ENCODE results near the gene ZNF667.

ZNF667 gene

DNA sequence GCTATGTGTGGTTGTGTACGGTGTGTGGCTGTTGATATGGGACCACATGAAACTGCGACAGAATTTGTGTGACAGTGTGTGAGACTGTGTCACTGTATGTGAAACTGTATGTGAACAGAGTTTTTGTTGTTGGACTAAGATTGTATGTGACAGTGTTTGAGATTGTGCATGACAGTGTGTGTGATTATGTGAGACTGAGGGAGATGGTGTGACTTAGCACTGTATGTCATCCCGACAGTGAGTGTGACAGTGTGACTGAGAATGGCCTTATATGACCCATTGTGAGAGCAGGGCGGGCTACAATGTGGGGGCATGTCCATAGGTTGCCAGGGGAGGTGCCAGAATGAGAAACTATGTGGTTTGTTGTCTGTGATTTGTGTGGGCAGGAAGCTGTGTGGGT is 72.1 kb downstream of the ZNF667 start:
- no peak for DNase-seq (ENCODE audit: low spot score)

DNA sequence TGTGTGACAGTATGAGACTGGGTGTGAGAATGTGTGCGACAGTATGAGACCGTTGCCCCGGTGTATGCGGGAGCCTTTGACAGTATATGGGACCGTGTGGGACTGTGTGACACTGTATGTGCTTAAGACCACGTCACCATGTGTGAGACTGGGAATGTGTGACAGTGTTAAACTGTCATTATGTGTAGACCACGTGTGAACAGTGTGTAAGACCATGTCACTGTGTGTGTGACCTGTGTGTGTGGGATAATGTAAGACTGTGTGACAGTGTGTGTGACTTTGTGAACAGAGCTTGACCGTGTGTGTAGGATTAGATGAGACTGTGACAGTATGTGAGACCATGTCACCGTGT is 72.5 kb downstream of the ZNF667 start:
- DNase-seq (ENCODE audit: low spot score), result no peak
- H3K4me1 Mint-ChIP-seq (ENCODE audit: low read depth), result peaks cover 17% of the 10 kb centered on the region
- no peaks in the 10 kb centered on the region for H3K27me3 Mint-ChIP-seq (ENCODE audit: low read depth)
- peak overlapping the region; percentile 82 for H3K27ac Mint-ChIP-seq
- peaks cover 46% of the 10 kb centered on the region for H3K36me3 Mint-ChIP-seq (ENCODE audit: low read depth)
- H3K4me3 Mint-ChIP-seq, result peak overlapping the region; percentile 85
- peaks cover 66% of the 10 kb centered on the region for H3K9me3 Mint-ChIP-seq

More for the DNA sequence above, 72.1 kb downstream of the ZNF667 start:
- Mint-ChIP-seq H3K4me1 (ENCODE audit: low read depth) (peaks cover 17% of the 10 kb centered on the region), H3K4me3 (peak overlapping the region; percentile 85), H3K9me3 (peaks cover 69% of the 10 kb centered on the region), H3K27ac (peak overlapping the region; percentile 82), H3K27me3 (ENCODE audit: low read depth) (no peaks in the 10 kb centered on the region), H3K36me3 (ENCODE audit: low read depth) (peaks cover 50% of the 10 kb centered on the region)

DNA sequence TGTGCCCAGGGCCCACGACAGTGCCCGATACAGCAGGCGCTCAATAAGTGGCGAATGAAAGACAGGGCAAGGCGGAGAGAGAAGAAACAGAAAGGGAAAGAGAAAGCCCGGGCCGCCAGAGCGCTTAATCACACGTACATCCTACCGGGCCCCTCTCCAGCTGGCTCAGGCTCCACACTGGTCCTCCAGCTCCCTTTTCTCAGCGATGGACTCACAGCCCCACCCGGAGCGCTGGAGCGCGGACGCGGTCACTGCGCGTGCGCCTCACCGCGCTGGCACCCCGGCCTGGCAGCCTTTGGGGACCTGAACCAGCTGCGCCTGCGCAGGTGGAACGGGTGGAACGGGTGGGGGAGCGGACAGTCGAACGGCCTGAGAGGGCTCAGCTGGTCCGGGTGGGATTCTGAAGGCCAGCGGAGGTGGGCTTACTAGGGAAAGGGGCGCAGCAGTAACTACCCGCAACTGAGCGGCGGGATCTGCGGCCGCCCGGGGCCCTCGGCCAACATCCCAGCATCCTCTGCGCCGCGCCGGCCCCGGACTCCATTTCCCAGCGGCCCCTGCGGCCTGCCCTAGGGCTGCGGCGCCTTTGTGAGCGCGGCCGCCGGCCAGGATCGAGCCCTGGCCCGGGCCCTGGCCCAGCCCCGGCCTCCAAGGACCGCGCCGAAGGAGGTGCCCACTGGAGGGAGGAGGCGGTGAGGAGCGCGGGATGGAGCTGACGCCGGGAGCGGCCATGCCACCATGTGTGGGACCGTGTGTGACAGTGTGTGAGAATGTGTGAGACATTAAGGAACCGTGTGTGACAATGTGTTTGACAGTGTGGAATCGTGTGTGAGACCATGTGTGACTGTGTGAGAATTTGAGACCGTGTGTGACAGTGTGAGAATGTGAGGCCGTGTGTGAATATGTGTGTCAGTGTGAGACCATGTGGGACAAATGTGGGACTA is 73.1 kb downstream of the ZNF667 start, which contains the start of gene ZNF583:
ZNF583 (plus strand) TSS at position 569 of the 941 bp plus-strand sequence. CDS start 2,783 bp downstream, outside the sequence.
- H3K9me3 Mint-ChIP-seq, result peaks cover 71% of the 10 kb centered on the region
- peak within 1 kb of the TSS; percentile 82 for H3K27ac Mint-ChIP-seq
- H3K36me3 Mint-ChIP-seq (ENCODE audit: low read depth), result peaks cover 47% of the 10 kb centered on the region
- no peaks in the 10 kb centered on the region for H3K27me3 Mint-ChIP-seq (ENCODE audit: low read depth)
- peak within 1 kb of the TSS; percentile 85 for H3K4me3 Mint-ChIP-seq
- peaks cover 17% of the 10 kb centered on the region for H3K4me1 Mint-ChIP-seq (ENCODE audit: low read depth)
- DNase-seq (ENCODE audit: low spot score), result peak; percentile 91

DNA sequence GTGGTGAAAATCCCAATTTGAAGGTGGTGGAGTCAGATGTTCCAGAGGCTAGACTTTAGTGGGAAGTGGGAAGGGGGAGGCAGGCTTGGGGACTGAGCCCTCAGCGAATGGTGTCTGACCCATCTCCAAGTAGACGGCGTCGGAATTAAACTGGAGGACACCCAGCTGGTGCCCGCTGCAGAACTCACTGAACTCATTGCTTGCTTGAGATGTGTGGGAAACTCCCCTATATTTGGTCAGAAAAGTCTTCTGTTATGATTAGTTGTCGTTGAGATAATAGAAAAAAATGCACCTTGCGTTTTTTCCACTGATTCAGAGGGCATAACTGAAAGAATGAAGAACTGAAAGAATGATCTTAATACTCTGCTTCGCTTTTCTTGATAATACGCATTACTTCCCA is 73.9 kb downstream of the ZNF667 start:
- DNase-seq (ENCODE audit: low spot score), result no peak
- Mint-ChIP-seq H3K4me3 (peak overlapping the region; percentile 85), H3K4me1 (ENCODE audit: low read depth) (peaks cover 17% of the 10 kb centered on the region), H3K27me3 (ENCODE audit: low read depth) (no peaks in the 10 kb centered on the region), H3K36me3 (ENCODE audit: low read depth) (peaks cover 43% of the 10 kb centered on the region), H3K27ac (peak overlapping the region; percentile 82), H3K9me3 (peaks cover 70% of the 10 kb centered on the region)

DNA sequence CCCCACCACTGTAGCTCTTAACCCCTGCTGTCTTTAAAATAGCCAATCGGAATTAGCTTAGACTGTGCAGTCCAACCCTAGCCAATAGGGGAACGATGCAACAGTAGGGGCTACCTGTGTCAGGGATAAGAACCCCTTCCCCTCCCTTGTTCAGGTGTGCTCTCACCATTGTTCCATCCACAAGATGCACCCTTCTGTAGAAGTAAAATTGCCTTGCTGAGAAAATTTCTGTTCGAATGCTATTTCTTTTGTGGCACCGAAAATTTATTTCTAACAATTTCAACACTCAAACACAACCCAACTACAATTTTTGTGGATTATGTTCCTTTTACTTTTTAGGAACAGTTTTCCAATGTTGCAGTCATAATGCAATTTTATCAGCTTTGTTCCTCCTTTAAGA is 76.7 kb downstream of the ZNF667 start:
- no peaks in the 10 kb centered on the region for H3K27me3 Mint-ChIP-seq (ENCODE audit: low read depth)
- peaks cover 75% of the 10 kb centered on the region for H3K9me3 Mint-ChIP-seq
- H3K4me1 Mint-ChIP-seq (ENCODE audit: low read depth), result peaks cover 17% of the 10 kb centered on the region
- no peak overlapping the region for H3K4me3 Mint-ChIP-seq
- H3K27ac Mint-ChIP-seq, result no peak overlapping the region
- DNase-seq (ENCODE audit: low spot score), result no peak
- peaks cover 29% of the 10 kb centered on the region for H3K36me3 Mint-ChIP-seq (ENCODE audit: low read depth)

DNA sequence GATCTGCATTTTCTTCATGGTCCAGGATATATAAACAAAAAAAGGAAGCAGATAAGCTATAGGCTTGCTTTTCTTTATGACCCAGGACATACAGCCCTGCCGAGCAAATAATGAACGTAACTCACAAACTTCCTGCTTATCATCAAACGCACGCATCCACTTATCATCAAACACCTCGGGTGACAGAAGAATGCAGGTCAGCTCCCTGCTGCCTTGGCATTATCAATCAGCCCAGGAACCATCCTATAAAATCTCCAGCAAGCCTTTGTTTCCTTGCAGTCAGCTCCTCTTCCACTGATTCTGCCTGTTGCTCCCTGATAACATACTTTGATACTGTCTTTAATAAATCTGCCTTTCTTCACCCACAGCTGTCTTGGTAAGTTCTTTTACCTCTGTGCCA is 78.3 kb downstream of the ZNF667 start:
- Mint-ChIP-seq H3K4me1 (ENCODE audit: low read depth) (peaks cover 8% of the 10 kb centered on the region), H3K27ac (no peak overlapping the region), H3K9me3 (peaks cover 78% of the 10 kb centered on the region), H3K4me3 (no peak overlapping the region), H3K27me3 (ENCODE audit: low read depth) (no peaks in the 10 kb centered on the region), H3K36me3 (ENCODE audit: low read depth) (peaks cover 20% of the 10 kb centered on the region)
- no peak for DNase-seq (ENCODE audit: low spot score)

DNA sequence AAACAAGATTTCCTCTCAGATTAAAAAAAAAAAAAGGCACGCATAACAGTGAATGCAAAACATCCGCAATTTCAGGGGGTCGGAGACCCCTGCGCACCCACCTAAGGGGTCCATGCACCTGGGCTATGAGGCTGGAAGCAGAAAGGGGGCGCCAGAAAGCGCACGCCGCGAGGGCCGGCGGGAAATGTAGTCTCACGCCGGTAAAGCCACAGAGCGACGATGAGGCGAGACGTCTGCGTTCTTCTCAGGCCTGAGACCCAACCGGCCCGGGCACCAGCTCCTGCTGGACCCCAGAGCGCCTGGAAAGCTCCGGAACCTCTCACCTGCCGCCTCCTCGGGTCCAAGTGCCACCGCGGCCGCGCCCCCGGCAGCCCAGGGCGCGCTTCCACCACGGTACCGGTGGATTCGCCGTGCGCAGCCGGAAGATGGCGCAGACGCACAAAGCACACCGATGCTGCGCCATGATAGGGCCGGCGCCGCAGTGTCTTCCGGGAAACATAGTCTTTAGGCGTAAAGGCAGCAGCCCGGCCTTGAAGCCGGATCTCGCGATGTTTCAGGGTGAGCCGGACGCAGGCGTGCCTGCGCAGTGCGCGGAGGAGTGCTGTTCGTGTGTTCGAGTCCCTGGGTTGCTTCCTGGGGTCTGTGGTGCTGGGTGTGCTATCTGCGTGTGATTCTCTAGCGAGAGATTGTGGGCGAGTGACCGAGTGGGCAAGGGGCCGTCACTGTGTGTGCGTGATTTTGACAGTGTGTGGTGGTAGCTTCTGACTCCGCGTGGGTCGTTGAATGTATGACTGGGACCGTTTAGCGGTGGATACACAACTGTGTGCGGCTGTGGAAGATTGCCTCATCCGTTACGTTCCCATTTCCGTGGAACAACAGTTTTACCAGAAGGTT is 83.8 kb downstream of the ZNF667 start, which contains the start of gene ZNF582:
ZNF582 (minus strand) TSS at position 416 of the 894 bp plus-strand sequence. CDS start 1,782 bp downstream, outside the sequence.
- peaks cover 7% of the 10 kb centered on the region for H3K4me1 Mint-ChIP-seq (ENCODE audit: low read depth)
- peak; percentile 87 for DNase-seq (ENCODE audit: low spot score)
- no peaks in the 10 kb centered on the region for H3K27me3 Mint-ChIP-seq (ENCODE audit: low read depth)
- H3K27ac Mint-ChIP-seq, result peak within 1 kb of the TSS; percentile 94
- peaks cover 12% of the 10 kb centered on the region for H3K36me3 Mint-ChIP-seq (ENCODE audit: low read depth)
- H3K9me3 Mint-ChIP-seq, result peaks cover 74% of the 10 kb centered on the region
- H3K4me3 Mint-ChIP-seq, result peak within 1 kb of the TSS; percentile 97
